Esophagus squamous epithelium (tissue), 5 donors: Measurements from ENCODE around the gene B4GALT5. TPM values are rescaled to one million over a fixed set of nuclear protein-coding genes. Genes with fewer than 3 reads are reported as not detected.

Experiments
- DNase-seq: peaks from one replicate; lab custom pipeline; 2025; lab: John Stamatoyannopoulos, UW
- H3K27ac ChIP-seq, 4 donors: fragments of 200-600 bp; sonication (generic); one replicate each; pipeline ENCODE4 v1.5.1; 2016 to 2019; ENCODE audit warnings: mild to moderate bottlenecking in 1 of 4
- H3K27me3 ChIP-seq, 4 donors: fragments of 200-600 bp; sonication (generic); 1 replicate in 3 of 4; 2 replicates in 1 of 4; pipeline versions ENCODE4 v1.5.1 to v1.6.0; 2017 to 2021; ENCODE audit warnings: antibody characterized with exemption in 1 of 4
- H3K36me3 ChIP-seq, 3 donors: fragments of 200-600 bp; sonication (generic); one replicate each; pipeline ENCODE4 v1.5.1; 2016 to 2019
- H3K4me1 ChIP-seq, 3 donors: fragments of 200-600 bp; sonication (generic); one replicate each; pipeline ENCODE4 v1.5.1; 2017 to 2019
- H3K4me3 ChIP-seq, 4 donors: fragments of 200-600 bp; sonication (generic); 1 replicate in 3 of 4; 2 replicates in 1 of 4; pipeline ENCODE4 v1.5.1; 2016 to 2019; ENCODE audit warnings: mild to moderate bottlenecking in 2 of 4, moderate library complexity in 1 of 4
- H3K9me3 ChIP-seq, 3 donors: fragments of 200-600 bp; sonication (generic); one replicate each; pipeline ENCODE4 v1.5.1; 2016 to 2019
- POLR2A ChIP-seq, 4 donors: fragments of 450-650 bp; IDR thresholded peaks; one replicate each; pipeline ENCODE4 v1.6.1; 2017; ENCODE audit warnings: antibody characterized with exemption in 4 of 4, mild to moderate bottlenecking in 4 of 4, moderate library complexity in 3 of 4
- WGBS, 2 donors: methylation state at CpG; one replicate each; pipeline ENCODE4 v1.1.5; 2018; 5-methylcytosine and 5-hydroxymethylcytosine counted together
- intact Hi-C: fragments of 100-400 bp; cut with DNase I; formaldehyde crosslinking; loops from one replicate; pipeline ENCODE4 v1.15.0; 2022
- total RNA-seq, 4 donors: library from RNA; depleted of rRNA; stranded (reverse); fragments of >200 nt; gene quantifications; one replicate each; pipeline ENCODE4 v1.1.0, GENCODE V29; 2016
- TF ChIP-seq, protein P1 (sequence below), 6 experiments: fragments of 450-650 bp in 4 of 6; fragments of 200-600 bp in 2 of 6; sonication (generic) in 2 of 6; IDR thresholded peaks; one replicate each; pipeline ENCODE4 v1.5.1; 2016 to 2019; ENCODE audit warnings: antibody characterized with exemption in 6 of 6, mild to moderate bottlenecking in 4 of 6, moderate library complexity in 4 of 6
- donor health status: DM: yes; HTN: yes; CAD: no.

The B4GALT5 gene
- total RNA-seq, 4 donors from 2014 or later = 24.1 to 34.2 (median 25.7) TPM

- no peaks in the 10 kb centered on the region for H3K27me3 ChIP-seq
- peaks cover 0 to 6% (median 0%) of the 10 kb centered on the region in 3 donors for H3K36me3 ChIP-seq
- no peak for TF ChIP-seq POLR2A (IDR thresholded peaks at IDR 0.05)
- TF ChIP-seq, protein P1, sequence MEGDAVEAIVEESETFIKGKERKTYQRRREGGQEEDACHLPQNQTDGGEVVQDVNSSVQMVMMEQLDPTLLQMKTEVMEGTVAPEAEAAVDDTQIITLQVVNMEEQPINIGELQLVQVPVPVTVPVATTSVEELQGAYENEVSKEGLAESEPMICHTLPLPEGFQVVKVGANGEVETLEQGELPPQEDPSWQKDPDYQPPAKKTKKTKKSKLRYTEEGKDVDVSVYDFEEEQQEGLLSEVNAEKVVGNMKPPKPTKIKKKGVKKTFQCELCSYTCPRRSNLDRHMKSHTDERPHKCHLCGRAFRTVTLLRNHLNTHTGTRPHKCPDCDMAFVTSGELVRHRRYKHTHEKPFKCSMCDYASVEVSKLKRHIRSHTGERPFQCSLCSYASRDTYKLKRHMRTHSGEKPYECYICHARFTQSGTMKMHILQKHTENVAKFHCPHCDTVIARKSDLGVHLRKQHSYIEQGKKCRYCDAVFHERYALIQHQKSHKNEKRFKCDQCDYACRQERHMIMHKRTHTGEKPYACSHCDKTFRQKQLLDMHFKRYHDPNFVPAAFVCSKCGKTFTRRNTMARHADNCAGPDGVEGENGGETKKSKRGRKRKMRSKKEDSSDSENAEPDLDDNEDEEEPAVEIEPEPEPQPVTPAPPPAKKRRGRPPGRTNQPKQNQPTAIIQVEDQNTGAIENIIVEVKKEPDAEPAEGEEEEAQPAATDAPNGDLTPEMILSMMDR (IDR thresholded peaks at IDR 0.05) = no peak
- intact Hi-C loops = no loop called here
- 41 to 42% methylated on average over 9 of the region's 9 CpGs for WGBS, 2 donors
- DNase-seq = no peak
- peaks cover 4 to 90% (median 64%) of the 10 kb centered on the region in 3 donors for H3K4me1 ChIP-seq
- no peak overlapping the region for H3K4me3 ChIP-seq
- no peaks in the 10 kb centered on the region for H3K9me3 ChIP-seq
- peak overlapping the region in 3 of 4 donors; percentile 36 to 40 (median 38) for H3K27ac ChIP-seq
These were observed 22.6 kb downstream of the B4GALT5 start for GRCh38 chr20:49690899-49691620.

- Histone ChIP-seq H3K9me3 (no peaks in the 10 kb centered on the region), H3K27ac (peak overlapping the region in 2 of 4 donors; percentile 10 to 30), H3K4me3 (no peak overlapping the region), H3K4me1 (peaks cover 9 to 78% (median 56%) of the 10 kb centered on the region in 3 donors), H3K36me3 (peaks cover 0 to 23% (median 0%) of the 10 kb centered on the region in 3 donors), H3K27me3 (no peaks in the 10 kb centered on the region)
- TF ChIP-seq POLR2A (IDR thresholded peaks at IDR 0.05) = no peak
- intact Hi-C loops = no loop called here
- WGBS, 2 donors = 58 to 63% methylated on average over 4 of the region's 4 CpGs
- DNase-seq = no peak
These were observed 25.8 kb downstream of the B4GALT5 start for GRCh38 chr20:49687595-49688567.

- intact Hi-C loops = no loop called here
- Histone ChIP-seq H3K27me3 (no peaks in the 10 kb centered on the region), H3K4me3 (no peak overlapping the region), H3K36me3 (peaks cover 0 to 37% (median 0%) of the 10 kb centered on the region in 3 donors), H3K27ac (peak overlapping the region in 2 of 4 donors; percentile 1 to 18), H3K9me3 (no peaks in the 10 kb centered on the region), H3K4me1 (peaks cover 9 to 78% (median 54%) of the 10 kb centered on the region in 3 donors)
- TF ChIP-seq, protein P1 (IDR thresholded peaks at IDR 0.05) = no peak
- TF ChIP-seq POLR2A (IDR thresholded peaks at IDR 0.05) = no peak
- DNase-seq = no peak
- 5 to 14% methylated on average over 2 of the region's 2 CpGs for WGBS, 2 donors
These were observed 27.9 kb downstream of the B4GALT5 start for GRCh38 chr20:49685809-49686208.

GRCh38 chr20:49685161-49685601 lies 28.5 kb downstream of the B4GALT5 start:
- Histone ChIP-seq H3K27ac (peak overlapping the region in 3 of 4 donors; percentile 17 to 32 (median 22)), H3K9me3 (no peaks in the 10 kb centered on the region), H3K4me3 (no peak overlapping the region), H3K4me1 (peaks cover 9 to 78% (median 52%) of the 10 kb centered on the region in 3 donors), H3K27me3 (no peaks in the 10 kb centered on the region), H3K36me3 (peaks cover 0 to 37% (median 0%) of the 10 kb centered on the region in 3 donors)
- intact Hi-C loops = no loop called here
- WGBS, 2 donors = 35 to 38% methylated on average over 3 to 4 of the region's 4 CpGs
- TF ChIP-seq, protein P1 (IDR thresholded peaks at IDR 0.05) = no peak
- no peak for TF ChIP-seq POLR2A (IDR thresholded peaks at IDR 0.05)
- no peak for DNase-seq

GRCh38 chr20:49684335-49684997 lies 29.2 kb downstream of the B4GALT5 start:
- no peaks in the 10 kb centered on the region for H3K27me3 ChIP-seq
- DNase-seq = no peak
- peak overlapping the region in 1 of 4 donors; percentile 22 for H3K27ac ChIP-seq
- intact Hi-C loops = no loop called here
- H3K4me3 ChIP-seq = no peak overlapping the region
- H3K36me3 ChIP-seq = peaks cover 0 to 31% (median 0%) of the 10 kb centered on the region in 3 donors
- H3K9me3 ChIP-seq = no peaks in the 10 kb centered on the region
- 82 to 84% methylated on average over 13 of the region's 13 CpGs for WGBS, 2 donors
- peaks cover 9 to 82% (median 56%) of the 10 kb centered on the region in 3 donors for H3K4me1 ChIP-seq
- no peak for TF ChIP-seq POLR2A (IDR thresholded peaks at IDR 0.05)
- TF ChIP-seq, protein P1 (IDR thresholded peaks at IDR 0.05) = no peak
